Esophagus squamous epithelium (tissue), 5 donors: Measurements from ENCODE around the gene TMEM200A. TPM values are rescaled to one million over a fixed set of nuclear protein-coding genes. Genes with fewer than 3 reads are reported as not detected.

Experiments
- DNase-seq: peaks from one replicate; lab custom pipeline; 2025; lab: John Stamatoyannopoulos, UW
- H3K27ac ChIP-seq, 4 donors: fragments of 200-600 bp; sonication (generic); one replicate each; pipeline ENCODE4 v1.5.1; 2016 to 2019; ENCODE audit warnings: mild to moderate bottlenecking in 1 of 4
- H3K27me3 ChIP-seq, 4 donors: fragments of 200-600 bp; sonication (generic); 1 replicate in 3 of 4; 2 replicates in 1 of 4; pipeline versions ENCODE4 v1.5.1 to v1.6.0; 2017 to 2021; ENCODE audit warnings: antibody characterized with exemption in 1 of 4
- H3K36me3 ChIP-seq, 3 donors: fragments of 200-600 bp; sonication (generic); one replicate each; pipeline ENCODE4 v1.5.1; 2016 to 2019
- H3K4me1 ChIP-seq, 3 donors: fragments of 200-600 bp; sonication (generic); one replicate each; pipeline ENCODE4 v1.5.1; 2017 to 2019
- H3K4me3 ChIP-seq, 4 donors: fragments of 200-600 bp; sonication (generic); 1 replicate in 3 of 4; 2 replicates in 1 of 4; pipeline ENCODE4 v1.5.1; 2016 to 2019; ENCODE audit warnings: mild to moderate bottlenecking in 2 of 4, moderate library complexity in 1 of 4
- H3K9me3 ChIP-seq, 3 donors: fragments of 200-600 bp; sonication (generic); one replicate each; pipeline ENCODE4 v1.5.1; 2016 to 2019
- CTCF ChIP-seq, 6 experiments: fragments of 450-650 bp in 4 of 6; fragments of 200-600 bp in 2 of 6; sonication (generic) in 2 of 6; IDR thresholded peaks; one replicate each; pipeline ENCODE4 v1.5.1; 2016 to 2019; ENCODE audit warnings: antibody characterized with exemption in 6 of 6, mild to moderate bottlenecking in 4 of 6, moderate library complexity in 4 of 6
- POLR2A ChIP-seq, 4 donors: fragments of 450-650 bp; IDR thresholded peaks; one replicate each; pipeline ENCODE4 v1.6.1; 2017; ENCODE audit warnings: antibody characterized with exemption in 4 of 4, mild to moderate bottlenecking in 4 of 4, moderate library complexity in 3 of 4
- WGBS, 2 donors: methylation state at CpG; one replicate each; pipeline ENCODE4 v1.1.5; 2018; 5-methylcytosine and 5-hydroxymethylcytosine counted together
- intact Hi-C: fragments of 100-400 bp; cut with DNase I; formaldehyde crosslinking; loops from one replicate; pipeline ENCODE4 v1.15.0; 2022
- total RNA-seq, 4 donors: library from RNA; depleted of rRNA; stranded (reverse); fragments of >200 nt; gene quantifications; one replicate each; pipeline ENCODE4 v1.1.0, GENCODE V29; 2016
- donor health status: DM: yes; HTN: yes; CAD: no.

The TMEM200A gene
- total RNA-seq, 4 donors from 2014 or later = 0.31 to 1.9 (median 0.62) TPM; not detected in 1

- 81 to 89% methylated on average over 2 of the region's 2 CpGs for WGBS, 2 donors
- H3K4me1 ChIP-seq = no peaks in the 10 kb centered on the region
- H3K27ac ChIP-seq = no peak overlapping the region
- H3K27me3 ChIP-seq = no peaks in the 10 kb centered on the region
- no peaks in the 10 kb centered on the region for H3K36me3 ChIP-seq
- TF ChIP-seq POLR2A (IDR thresholded peaks at IDR 0.05) (no peak), CTCF (IDR thresholded peaks at IDR 0.05) (no peak)
- no peaks in the 10 kb centered on the region for H3K9me3 ChIP-seq
- intact Hi-C loops = no loop called here
- DNase-seq = no peak
- no peak overlapping the region for H3K4me3 ChIP-seq
These were observed 39.7 kb downstream of the TMEM200A start for GRCh38 chr6:130405549-130405948.

- Histone ChIP-seq H3K4me3 (no peak overlapping the region), H3K27ac (no peak overlapping the region), H3K9me3 (no peaks in the 10 kb centered on the region), H3K36me3 (no peaks in the 10 kb centered on the region), H3K27me3 (no peaks in the 10 kb centered on the region), H3K4me1 (no peaks in the 10 kb centered on the region)
- no peak for DNase-seq
- WGBS, 2 donors = 71 to 79% methylated on average over 3 of the region's 3 CpGs
- no peak for TF ChIP-seq POLR2A (IDR thresholded peaks at IDR 0.05)
- no peak for TF ChIP-seq CTCF (IDR thresholded peaks at IDR 0.05)
- intact Hi-C loops = no loop called here
These were observed 41.2 kb downstream of the TMEM200A start for GRCh38 chr6:130407032-130407431.

GRCh38 chr6:130409418-130410100, 43.7 kb downstream of the TMEM200A start:
- Histone ChIP-seq H3K4me1 (no peaks in the 10 kb centered on the region), H3K9me3 (no peaks in the 10 kb centered on the region), H3K27me3 (no peaks in the 10 kb centered on the region), H3K36me3 (no peaks in the 10 kb centered on the region), H3K27ac (no peak overlapping the region), H3K4me3 (no peak overlapping the region)
- intact Hi-C loops = no loop called here
- no peak for DNase-seq
- 41 to 46% methylated on average over 2 of the region's 2 CpGs for WGBS, 2 donors
- TF ChIP-seq CTCF (IDR thresholded peaks at IDR 0.05) = no peak
- TF ChIP-seq POLR2A (IDR thresholded peaks at IDR 0.05) = no peak

- no peak for DNase-seq
- WGBS, 2 donors = 47 to 66% methylated on average over 2 of the region's 2 CpGs
- intact Hi-C loops = no loop called here
These were observed 45.7 kb downstream of the TMEM200A start for GRCh38 chr6:130411481-130411880.

More at GRCh38 chr6:130411481-130411880, 45.7 kb downstream of the TMEM200A start:
- H3K27ac ChIP-seq = no peak overlapping the region
- no peak overlapping the region for H3K4me3 ChIP-seq
- H3K36me3 ChIP-seq = no peaks in the 10 kb centered on the region
- TF ChIP-seq CTCF (IDR thresholded peaks at IDR 0.05) (no peak), POLR2A (IDR thresholded peaks at IDR 0.05) (no peak)
- H3K27me3 ChIP-seq = no peaks in the 10 kb centered on the region
- no peaks in the 10 kb centered on the region for H3K4me1 ChIP-seq
- no peaks in the 10 kb centered on the region for H3K9me3 ChIP-seq
